Thoracic aorta (tissue), 2 donors: ENCODE measurements around the gene RCL1. TPM values are rescaled to one million over a fixed set of nuclear protein-coding genes. Genes with fewer than 3 reads are reported as not detected.

Experiments
- ATAC-seq: fragments of 150-250 bp; one replicate; pipeline ENCODE4 v1.8.0; 2017; ENCODE audit warnings: low read depth; ENCODE audit not compliant: insufficient number of reproducible peaks, low FRiP score
- DNase-seq: peaks from one replicate; pipeline ENCODE4 v3.0.0-alpha.2; 2020; ENCODE audit warnings: low spot score
- H3K27ac ChIP-seq, 2 donors: fragments of 200-600 bp; sonication (generic); 1 replicate in 1 of 2; 2 replicates in 1 of 2; pipeline ENCODE4 v1.5.1; 2016; ENCODE audit warnings: mild to moderate bottlenecking in 2 of 2, moderate library complexity in 2 of 2
- H3K27me3 ChIP-seq: fragments of 200-600 bp; sonication (generic); replicated peaks from 2 replicates; pipeline ENCODE4 v1.6.0; 2016; ENCODE audit warnings: mild to moderate bottlenecking; ENCODE audit not compliant: insufficient read depth
- H3K36me3 ChIP-seq: fragments of 200-600 bp; sonication (generic); one replicate; pipeline ENCODE4 v1.5.1; 2016
- H3K4me1 ChIP-seq, 2 donors: fragments of 200-600 bp; sonication (generic); 1 replicate in 1 of 2; 2 replicates in 1 of 2; pipeline versions ENCODE4 v1.5.1 to v1.6.0; 2016; ENCODE audit warnings: low read depth in 2 of 2, mild to moderate bottlenecking in 1 of 2; ENCODE audit not compliant: control insufficient read depth in 1 of 2
- H3K4me3 ChIP-seq: fragments of 200-600 bp; sonication (generic); 2 replicates; pipeline ENCODE4 v1.5.1; 2016; ENCODE audit warnings: mild to moderate bottlenecking
- H3K9me3 ChIP-seq: fragments of 200-600 bp; sonication (generic); 2 replicates; pipeline ENCODE4 v1.5.1; 2016
- CTCF ChIP-seq: fragments of 200-600 bp; sonication (generic); IDR thresholded peaks from one replicate; pipeline ENCODE4 v1.5.1; 2019; ENCODE audit warnings: antibody characterized with exemption
- total RNA-seq, 2 donors: library from RNA; depleted of rRNA; stranded (reverse); fragments of >200 nt; gene quantifications; one replicate each; pipeline versions ENCODE4 v1.1.0 to v1.2.3, GENCODE V29; 2016

The RCL1 gene
- total RNA-seq, 2 donors from 2014 or later: 29.6 to 62.2 TPM

- DNase-seq (no peak), ATAC-seq (no peak)
- no peak overlapping the region for H3K4me3 ChIP-seq
- peaks cover 8% of the 10 kb centered on the region for H3K36me3 ChIP-seq
- H3K27me3 ChIP-seq: no peaks in the 10 kb centered on the region
- H3K4me1 ChIP-seq: peaks cover 19 to 64% of the 10 kb centered on the region in 2 donors
- H3K27ac ChIP-seq: peak overlapping the region; percentile 72 to 75
- TF ChIP-seq CTCF: no peak
- H3K9me3 ChIP-seq: no peaks in the 10 kb centered on the region
Measured at GRCh38 chr9:4836676-4837075, 43.9 kb downstream of the RCL1 start.

- H3K27me3 ChIP-seq: no peaks in the 10 kb centered on the region
- ATAC-seq (peak; percentile 14), DNase-seq (no peak)
- no peak for TF ChIP-seq CTCF
- H3K4me1 ChIP-seq: peaks cover 19 to 61% of the 10 kb centered on the region in 2 donors
- H3K9me3 ChIP-seq: no peaks in the 10 kb centered on the region
- H3K4me3 ChIP-seq: peak overlapping the region; percentile 7
- peaks cover 4% of the 10 kb centered on the region for H3K36me3 ChIP-seq
- H3K27ac ChIP-seq: peak overlapping the region; percentile 72 to 75
Measured at GRCh38 chr9:4837261-4838188, 44.8 kb downstream of the RCL1 start.

- Histone ChIP-seq H3K27ac (peak overlapping the region; percentile 72 to 75), H3K9me3 (no peaks in the 10 kb centered on the region), H3K27me3 (no peaks in the 10 kb centered on the region), H3K4me1 (peaks cover 19 to 55% of the 10 kb centered on the region in 2 donors), H3K4me3 (no peak overlapping the region), H3K36me3 (peaks cover 4% of the 10 kb centered on the region)
- no peak for TF ChIP-seq CTCF
- no peak for DNase-seq
- peak; percentile 28 for ATAC-seq
Measured at GRCh38 chr9:4838189-4838546, 45.4 kb downstream of the RCL1 start.

GRCh38 chr9:4839470-4839912 is 46.7 kb downstream of the RCL1 start:
- H3K9me3 ChIP-seq: no peaks in the 10 kb centered on the region
- no peak overlapping the region for H3K27ac ChIP-seq
- H3K36me3 ChIP-seq: peaks cover 5% of the 10 kb centered on the region

More at GRCh38 chr9:4839470-4839912, 46.7 kb downstream of the RCL1 start:
- Histone ChIP-seq H3K27me3 (no peaks in the 10 kb centered on the region), H3K4me1 (peaks cover 19 to 46% of the 10 kb centered on the region in 2 donors), H3K4me3 (no peak overlapping the region)
- ATAC-seq (no peak), DNase-seq (no peak)
- no peak for TF ChIP-seq CTCF
